Activated CD8-positive, alpha-beta memory T cell treated with anti-CD3 and anti-CD28 coated beads for 4 hours (primary cell): ENCODE data around the gene PLAC1.

Experiments used
- DNase-seq, 2 donors: peaks; one replicate each; pipeline ENCODE4 v3.0.0-alpha.2; 2020; ENCODE audit warnings: low read depth in 2 of 2

PLAC1 gene

DNA sequence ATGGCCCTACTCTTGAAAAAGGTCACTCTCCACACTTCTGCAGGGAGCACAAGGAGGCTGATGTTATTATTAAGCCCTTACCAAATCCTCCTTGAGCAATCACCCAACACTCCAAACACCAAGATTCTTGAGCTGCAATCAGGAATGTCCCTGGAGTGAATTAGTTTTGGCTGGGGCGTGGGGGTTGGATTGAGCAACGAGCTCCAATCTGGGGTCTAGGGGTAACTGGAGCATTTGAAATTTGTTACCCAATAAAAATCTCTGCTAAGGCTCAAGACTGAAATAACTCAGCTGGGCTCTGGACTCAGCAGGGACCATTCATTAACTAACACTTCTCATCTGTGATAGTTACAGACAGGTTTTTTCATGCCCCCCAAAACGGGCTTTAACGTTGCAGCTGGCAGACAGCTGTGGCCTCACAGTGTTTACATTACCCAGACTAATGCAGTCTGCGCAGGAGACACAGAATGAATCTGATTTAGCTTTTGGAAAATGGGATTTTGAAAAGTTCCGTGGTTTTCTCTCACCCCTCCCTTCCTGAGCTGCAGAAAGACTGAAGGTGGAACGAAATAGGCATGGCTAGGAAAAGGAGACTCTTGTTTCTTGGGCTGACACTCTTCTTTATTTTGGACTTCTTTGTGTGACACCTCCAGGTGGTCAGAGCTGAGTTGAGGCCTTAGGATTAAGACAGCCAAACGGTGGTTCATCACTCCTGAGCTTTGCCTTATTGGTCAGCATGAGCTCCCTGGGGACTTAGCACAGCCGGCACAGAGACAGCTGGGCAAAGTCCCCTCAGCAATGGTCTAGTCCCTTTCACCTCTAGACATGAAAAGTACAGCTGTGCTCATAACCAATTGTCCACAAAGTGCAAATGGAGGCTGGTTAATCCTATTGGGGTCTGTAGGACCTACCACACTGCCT, 26.6 kb downstream of the PLAC1 start:
- no peak for DNase-seq

DNA sequence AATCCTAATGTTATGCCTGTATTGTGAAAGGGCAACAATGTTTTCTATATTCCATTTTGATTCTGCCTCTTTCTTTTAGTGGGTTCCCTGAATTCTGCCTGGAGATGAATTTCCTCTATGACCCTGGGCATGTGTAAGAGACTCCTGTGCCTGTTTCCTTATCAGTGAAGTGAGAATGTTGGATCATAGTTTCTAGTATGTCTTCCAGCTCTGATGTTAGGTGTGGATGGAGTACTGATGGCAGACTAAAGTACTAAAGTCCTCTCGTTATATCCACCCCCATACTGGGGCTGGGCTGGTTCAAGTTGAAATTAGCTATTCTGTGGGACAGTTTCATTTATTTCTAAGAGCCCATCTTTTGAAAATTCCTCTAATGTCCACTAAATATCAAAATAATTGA, 29.6 kb downstream of the PLAC1 start:
- no peak for DNase-seq

DNA sequence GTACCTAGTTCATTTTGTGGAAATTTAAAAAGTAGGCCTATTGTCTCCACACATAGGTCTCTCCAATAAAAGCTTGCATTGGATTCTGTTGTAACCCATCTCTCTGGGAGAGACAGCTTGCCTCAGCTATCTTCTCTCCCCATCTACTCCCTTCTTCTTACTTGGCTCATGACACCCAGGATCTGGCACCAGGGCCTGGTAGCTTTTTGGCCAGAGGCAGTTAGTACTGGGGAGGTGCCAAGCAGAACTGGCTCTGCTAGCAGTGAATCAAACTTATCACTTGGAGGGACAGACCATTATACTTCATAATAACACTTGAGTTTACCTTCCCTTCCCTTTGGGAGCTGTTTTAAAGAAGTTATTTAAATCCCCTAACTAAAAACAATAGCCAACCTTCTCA, 31.8 kb downstream of the PLAC1 start:
- DNase-seq: no peak

DNA sequence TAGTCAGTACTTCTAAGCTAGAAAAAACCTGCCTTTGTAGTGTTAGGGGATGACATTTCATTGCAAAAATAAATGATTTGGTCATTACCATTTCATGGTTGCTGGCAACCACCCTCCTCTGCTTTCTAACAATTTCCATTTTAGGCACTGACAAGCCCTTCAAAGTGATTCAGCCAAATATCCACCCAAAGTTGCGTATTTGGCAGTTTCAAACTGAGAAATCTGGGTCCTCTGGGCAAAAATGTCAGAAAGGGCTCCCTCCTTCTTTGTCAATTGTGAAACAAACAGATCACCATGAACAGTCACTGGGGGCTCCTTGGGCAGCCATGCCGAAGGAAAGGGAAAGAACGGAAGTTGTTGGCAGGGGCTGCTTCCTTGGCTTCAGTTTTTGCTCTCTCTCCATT, 33.0 kb downstream of the PLAC1 start:
- DNase-seq: no peak

DNA sequence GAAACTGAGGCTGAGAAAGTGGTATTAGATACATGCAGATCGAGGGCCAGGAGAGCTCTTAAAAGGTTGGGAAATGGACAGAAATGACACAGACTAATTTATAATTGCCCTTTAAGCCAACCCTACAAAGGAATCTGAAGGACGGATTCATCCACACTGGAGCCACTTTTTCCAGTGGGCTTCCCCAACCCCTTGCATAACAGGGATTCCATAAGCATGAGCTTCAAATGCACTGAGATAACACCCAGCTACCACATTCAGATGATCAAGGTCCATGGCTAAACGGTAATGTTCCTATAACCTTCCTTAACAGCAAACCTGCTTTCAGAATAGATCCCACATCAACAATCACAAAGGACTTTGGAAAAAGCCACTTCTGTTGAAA, 34.2 kb downstream of the PLAC1 start:
- DNase-seq: no peak

DNA sequence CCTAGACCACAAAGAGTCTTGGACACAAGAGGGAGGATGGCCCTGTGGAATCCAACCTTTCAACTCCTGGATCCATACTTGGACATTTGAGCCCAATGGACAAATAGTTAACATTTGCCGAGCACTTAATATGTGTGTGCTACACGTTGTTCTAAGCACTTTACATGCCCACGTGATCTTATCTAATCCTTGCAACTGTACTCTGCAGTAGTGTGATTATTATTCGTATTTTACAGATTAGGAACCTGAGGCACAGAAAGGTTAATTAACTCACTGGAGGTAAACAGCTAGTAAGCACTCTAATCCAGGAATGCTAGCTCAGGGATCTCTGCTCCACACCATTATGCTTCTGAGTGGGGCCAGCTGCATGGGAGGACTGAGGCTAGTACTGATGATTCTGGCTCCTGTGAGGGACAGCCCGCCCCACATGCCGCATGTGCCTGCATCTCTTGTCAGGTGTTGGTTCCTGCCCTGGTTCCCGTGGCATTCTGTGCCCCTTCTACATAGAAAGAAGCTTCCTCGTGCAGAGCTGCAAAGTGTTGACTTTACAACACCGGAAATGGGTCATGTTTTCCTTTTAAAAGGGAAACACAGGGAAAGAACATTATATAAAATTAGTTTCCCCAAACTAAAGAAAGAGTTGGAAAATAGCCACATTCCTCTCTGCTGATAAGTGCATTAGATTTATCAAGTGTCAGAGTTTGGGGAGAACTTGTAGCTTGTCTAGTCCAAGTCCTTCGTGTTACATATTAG, 34.8 kb downstream of the PLAC1 start:
- DNase-seq: no peak

DNA sequence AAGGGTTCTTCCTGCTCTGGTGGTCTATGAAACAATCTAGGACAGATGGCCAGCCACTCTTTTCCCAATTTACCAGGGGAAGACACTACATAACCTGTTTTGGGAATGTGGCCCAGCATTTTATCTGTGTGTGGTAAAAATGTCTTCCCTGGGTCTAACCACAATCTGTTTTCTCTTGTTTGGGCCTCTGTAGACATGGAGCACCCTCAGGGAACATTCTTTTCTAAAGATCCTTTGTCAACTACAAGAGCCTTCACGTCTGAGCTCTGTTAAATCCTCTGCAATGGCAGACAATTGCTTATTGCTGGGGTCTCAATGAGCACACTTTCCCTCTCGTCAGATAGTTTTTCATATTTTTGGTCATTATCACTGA, 35.5 kb downstream of the PLAC1 start:
- DNase-seq: no peak

DNA sequence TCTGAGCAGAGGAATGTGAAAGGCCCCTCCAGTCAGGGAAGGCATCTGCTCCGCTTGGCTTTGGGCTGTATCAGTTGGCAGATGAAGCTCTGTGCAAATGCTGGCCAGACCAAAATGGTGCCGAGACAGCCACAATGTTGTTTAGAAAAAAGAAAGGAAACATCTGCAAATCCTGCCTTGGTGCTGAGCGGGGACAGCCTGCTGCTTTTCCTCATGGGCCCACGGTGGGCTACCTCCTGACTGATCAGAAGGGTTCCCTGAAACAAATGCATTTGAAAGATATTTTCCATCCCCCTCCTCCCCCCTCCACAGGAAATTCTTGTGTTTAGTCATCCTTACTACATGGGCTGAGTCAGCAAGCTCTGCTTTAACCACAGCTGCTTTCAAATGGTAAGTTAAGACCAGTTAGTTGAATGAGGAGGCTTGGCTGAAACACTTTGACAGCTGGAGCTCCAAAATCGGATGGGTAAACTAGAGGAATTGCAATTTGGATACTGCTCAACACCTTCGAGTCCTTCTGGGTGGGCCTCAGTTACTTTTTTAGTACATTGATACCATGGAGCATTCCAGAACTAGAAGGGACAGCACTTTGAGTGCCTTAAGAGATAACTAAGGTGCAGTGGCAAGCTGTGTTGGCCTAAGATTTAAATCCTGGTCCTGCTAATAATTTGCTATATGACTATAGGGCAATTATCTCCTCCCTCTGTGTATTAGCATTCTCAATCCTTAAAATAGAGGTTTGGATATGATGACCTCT, 36.0 kb downstream of the PLAC1 start:
- DNase-seq: no peak

DNA sequence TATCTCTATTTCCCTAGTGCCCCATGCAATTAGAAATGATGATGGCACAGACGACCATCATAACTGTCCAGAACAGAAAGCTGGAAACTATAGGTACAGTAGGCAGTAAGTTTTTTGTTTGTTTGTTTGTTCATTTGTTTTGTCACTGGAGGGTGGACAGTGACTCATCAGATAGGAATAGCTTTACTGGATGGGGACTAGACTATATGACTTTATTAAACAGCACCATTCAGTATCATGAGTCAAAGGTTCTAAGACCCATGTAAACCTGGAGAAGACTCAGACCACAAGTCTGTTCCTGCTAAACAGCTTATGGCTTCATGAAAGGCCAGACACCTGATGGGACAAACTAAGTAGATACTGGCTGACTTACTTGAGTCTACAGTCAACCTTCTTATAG, 38.4 kb downstream of the PLAC1 start:
- DNase-seq: no peak

DNA sequence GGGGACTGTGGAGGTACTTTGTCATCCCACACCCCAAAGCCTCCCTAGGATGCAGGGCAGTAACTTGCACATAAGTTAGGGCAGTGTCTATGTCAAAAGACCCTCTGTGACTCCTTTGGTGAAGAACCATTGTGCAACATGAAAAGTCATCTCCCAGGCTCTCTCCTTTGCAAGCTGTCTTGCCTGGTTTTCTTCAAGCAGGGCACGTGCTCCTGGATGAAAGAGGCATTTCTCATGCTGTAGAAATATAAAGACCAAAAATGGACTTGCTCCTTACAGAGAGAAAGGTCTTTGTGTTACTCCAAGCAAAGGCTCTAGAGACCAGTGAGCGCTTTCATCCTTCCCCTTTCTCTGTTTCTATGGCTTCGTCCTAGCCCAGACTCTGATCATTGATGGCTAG, 44.9 kb downstream of the PLAC1 start:
- DNase-seq: no peak

DNA sequence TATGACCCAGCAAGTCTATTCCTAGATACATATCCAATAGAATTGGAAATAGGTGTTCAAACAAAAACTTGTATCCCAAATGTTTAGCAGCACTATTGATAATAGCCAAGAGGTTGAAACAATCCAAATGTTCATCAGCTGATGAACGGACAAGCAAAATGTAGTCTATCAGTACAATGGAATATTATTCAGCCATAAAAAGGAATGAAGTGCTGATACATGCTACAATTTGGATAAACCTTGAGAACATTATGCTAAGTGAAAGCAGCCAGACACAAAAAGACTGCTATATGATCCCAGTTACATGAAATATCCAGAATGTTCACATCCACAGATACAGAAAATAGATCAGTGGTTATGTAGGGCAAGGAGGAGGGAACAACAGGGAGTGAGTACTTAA, 50.1 kb downstream of the PLAC1 start:
- no peak for DNase-seq

DNA sequence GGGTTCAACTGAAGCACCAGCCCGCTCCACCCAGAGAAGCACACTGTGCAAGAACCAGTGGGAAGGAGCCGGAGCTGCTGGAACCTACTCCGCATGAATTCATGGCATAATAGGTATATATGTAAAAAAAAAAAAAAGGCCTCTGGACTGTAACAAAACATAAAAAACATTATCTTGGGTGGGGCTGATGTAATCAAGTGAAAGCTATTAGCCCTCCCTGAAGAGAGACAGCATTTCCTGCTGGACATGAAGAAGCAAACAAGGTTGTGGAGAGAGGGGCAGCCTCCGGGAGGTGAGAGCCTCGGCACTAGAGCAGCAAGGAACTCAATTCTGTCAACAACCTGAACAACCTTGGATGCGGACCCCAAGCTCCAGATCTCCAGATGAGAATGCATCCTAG, 50.7 kb downstream of the PLAC1 start:
- no peak for DNase-seq

DNA sequence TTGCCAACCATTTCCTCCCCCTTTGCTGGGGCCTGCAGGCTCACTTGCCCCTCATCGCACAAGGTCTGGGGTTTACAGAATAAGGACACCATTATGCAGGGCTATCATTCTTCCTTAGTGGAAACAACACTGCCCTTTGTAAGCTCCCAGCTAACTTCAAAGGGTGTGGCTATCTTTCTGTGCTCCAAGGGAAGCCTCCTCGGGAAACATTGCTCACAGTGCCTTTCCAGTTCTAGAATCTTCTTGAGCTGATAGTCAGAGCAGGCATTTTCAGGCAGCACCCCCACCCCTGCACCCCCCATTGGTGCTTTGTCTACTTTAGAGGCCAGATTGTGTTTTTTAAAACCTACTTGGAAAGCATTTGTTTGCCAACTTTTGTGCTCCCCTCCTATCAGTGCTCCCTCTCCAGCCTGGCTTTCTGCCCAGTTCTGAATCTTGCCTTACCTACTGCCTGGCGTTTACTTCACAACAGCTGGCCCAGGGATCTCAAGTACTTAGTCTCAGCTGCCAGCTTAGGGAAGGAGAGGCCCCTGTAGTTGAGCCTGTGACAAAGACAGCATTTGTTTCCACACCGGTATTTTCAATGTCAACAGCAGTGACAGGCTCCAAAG, 53.5 kb downstream of the PLAC1 start:
- no peak for DNase-seq

DNA sequence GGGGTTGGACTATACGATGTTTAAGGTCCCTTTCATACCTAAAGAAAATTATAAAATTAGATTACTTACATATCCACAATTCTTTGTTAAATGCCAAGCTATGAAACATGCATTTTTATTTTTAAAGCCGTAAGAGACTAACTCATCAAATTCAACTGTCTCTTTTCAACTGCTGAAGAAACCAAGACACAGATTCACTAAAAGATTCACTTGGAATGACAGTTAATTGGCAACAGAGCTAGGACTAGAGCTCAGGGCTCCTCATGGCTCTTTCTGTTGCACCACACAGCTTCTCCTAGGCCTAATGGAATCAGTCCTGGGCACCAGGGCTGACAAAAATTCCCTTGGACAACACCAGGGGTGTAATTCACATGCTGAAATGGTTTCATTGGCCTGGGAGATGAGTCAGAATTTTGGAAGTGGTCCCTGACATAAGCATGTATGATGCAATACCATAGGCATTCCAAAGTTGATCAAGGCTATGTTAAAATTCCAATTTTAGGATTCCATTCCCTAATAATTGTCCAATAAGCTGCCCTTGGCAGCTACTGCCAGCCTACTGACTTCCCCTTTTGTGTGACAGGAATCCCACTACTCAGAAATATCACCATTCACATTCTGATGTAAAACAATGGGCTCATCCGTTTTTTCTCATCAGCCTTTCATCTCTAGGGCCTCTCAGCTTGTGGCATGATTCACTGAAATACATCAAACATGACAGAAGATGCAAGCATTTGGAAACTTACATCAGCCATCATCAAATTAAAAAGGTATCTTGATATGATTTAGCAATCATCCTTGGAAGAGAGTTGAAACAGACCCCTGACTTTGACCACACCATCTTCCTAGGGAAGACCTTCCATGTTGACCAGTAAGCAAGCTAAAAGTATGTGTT, 54.2 kb downstream of the PLAC1 start:
- no peak for DNase-seq

DNA sequence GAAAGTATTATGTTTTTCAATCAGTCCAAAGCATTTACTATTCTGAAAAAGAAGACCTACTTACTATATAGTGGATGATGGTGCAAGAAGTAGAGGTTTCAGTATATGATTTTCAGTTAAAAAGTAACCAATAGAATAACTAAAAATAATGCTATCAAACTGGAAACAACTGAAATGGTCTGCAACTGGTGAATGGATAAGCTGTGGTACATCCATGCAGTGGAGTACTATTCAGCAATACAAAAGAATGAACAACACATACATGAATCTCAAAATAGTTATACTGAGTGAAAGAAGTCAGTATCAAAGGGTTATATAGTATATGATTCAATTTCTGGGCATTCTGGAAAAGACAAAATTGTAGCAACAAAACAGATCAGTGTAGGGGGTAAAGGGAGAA, 55.9 kb downstream of the PLAC1 start:
- no peak for DNase-seq

DNA sequence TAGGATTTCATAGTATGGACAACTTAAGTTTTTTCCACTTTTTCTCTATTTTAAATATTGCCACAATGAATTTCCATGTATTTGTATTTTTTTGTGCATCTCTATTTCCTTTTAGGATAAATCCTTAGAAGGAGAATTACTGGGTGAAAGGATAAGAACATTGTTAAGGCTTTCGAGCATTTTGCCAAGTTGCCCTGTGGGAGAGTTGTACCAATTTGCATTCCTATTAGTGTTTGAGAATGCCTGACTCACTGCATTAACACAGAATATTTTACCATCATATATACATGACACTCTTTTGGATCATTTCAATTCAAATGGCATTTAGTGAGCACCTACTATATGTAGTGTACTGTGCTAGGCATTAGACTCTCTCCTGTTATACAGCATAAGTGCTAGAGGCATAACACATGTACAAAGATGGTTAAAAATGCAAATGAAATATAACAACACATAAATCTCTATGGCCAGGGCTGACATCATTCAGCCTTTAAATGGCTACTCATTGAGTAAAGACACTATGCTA, 57.0 kb downstream of the PLAC1 start:
- no peak for DNase-seq

DNA sequence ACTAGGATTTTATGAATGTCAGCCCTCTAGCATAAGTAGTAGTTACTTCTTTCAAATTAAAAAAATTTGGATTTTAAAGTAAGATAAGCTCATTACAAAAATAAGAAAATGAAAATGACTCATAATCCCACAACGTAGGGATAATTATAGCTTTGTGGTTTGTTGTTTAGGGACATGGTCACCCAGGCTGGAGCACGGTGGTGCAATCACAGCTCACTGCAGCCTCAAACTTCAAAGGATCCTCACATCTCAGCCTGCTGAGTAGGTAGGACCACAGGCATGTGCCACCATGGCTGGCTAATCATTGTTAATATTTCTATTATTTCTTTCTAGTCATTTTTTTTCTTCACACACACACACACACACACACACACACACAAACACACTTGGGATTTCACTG, 57.6 kb downstream of the PLAC1 start:
- no peak for DNase-seq

DNA sequence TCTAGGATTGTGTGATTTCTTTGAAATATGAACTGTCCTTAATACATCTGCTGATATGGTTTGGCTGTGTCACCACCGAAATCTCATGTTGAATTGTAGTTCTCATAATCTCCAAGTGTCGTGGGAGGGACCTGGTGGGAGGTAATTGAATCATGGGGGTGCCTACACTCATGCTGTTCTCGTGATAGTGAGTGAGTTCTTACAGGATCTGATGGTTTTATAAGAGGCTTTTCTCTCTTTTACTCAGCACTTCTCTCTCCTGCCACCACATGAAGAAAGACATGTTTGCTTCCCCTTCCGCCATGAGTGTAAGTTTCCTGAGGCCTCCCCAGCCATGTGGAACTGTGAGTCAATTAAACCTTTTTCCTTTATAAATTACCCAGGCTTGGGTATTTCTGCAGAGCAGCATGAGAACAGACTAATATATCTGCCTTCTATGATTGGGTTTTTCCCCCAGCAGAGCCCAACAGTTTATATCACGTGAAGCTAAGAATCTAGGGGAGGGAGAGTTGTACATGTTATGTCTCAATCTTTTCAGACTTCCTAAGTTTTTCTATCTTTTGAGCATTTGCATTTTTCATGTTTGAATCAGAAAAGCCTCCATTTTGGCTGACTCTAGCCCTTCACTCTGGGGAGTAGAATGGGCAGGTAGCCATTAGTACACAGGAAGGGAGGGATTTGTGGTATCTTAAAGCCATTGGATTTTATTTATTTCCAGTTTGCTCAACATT, 58.9 kb downstream of the PLAC1 start:
- no peak for DNase-seq

DNA sequence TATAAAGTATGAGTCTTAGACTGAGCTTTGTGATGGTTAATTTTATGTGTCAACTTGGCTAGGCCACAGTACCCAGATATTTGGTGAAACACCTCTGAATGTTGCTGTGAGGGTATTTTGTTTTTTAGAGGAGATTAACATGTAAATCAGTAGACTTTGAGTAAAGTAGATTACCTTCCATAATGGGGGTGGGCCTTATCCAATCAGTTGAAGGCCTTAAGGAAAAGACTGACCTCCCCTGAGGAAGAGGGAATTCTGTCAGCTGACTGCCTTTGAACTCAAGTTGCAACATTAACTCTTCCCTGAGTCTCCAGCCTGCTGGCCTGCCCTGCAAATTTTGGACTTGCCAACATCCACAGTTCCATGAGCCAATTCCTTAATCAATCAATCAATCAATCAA, 66.0 kb downstream of the PLAC1 start:
- no peak for DNase-seq

DNA sequence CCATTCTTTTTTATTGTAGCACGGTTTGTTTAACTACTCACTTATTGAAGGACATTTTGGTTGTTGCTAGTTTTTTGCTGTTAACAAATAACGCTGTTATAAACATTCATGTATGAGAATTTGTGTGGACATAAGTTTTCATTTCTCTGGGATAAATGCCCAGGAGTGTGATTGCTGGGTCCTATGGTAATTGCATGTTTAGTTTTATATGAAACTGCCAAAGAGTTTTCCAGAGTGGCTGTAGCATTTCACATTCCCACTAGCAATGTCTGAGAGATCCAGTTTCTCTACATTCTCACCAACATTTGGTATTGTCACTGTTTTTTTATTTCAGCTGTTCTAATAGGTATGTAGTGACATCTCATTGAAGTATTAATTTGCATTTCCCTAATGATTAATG, 66.8 kb downstream of the PLAC1 start:
- DNase-seq: no peak
